AG04450 (cell line): ENCODE data around the gene SAA1. TPM values are rescaled to one million over a fixed set of nuclear protein-coding genes. Genes with fewer than 3 reads are reported as not detected.

Experiments
- CTCF ChIA-PET: fragments of 300-600, 350-600 bp; formaldehyde crosslinking; extraction: SDS; loops from one replicate; lab custom pipeline; 2022; ENCODE audit warnings: antibody characterized with exemption, inconsistent platforms; lab: Charles Lee
- POLR2A ChIA-PET: fragments of 350-600 bp; formaldehyde crosslinking; extraction: SDS; loops from one replicate; lab custom pipeline; 2021; ENCODE audit warnings: antibody characterized with exemption, inconsistent platforms; lab: Yijun Ruan, JAX
- DNase-seq: peaks from one replicate; pipeline ENCODE4 v3.0.0-alpha.2; 2011; ENCODE audit warnings: low read depth, low spot score
- H3K27ac ChIP-seq: one replicate; pipeline ENCODE4 v1.5.1; 2012; ENCODE audit warnings: low read depth, low read length, control low read depth
- H3K27me3 ChIP-seq: one replicate; pipeline ENCODE4 v1.6.0; 2012; ENCODE audit warnings: low read length; ENCODE audit not compliant: control insufficient read depth, insufficient read depth
- H3K4me3 ChIP-seq: 2 replicates; pipeline ENCODE4 v1.5.1; 2011; ENCODE audit warnings: mild to moderate bottlenecking, low read depth, low read length, control low read depth
- H3K9me3 ChIP-seq: 2 replicates; pipeline ENCODE4 v1.5.1; 2012; ENCODE audit warnings: low read length; ENCODE audit not compliant: control insufficient read depth, insufficient read depth
- polyA plus RNA-seq: library from polyadenylated mRNA; depleted of rRNA; stranded (reverse); fragments of >200 nt; gene quantifications from 2 replicates; pipeline ENCODE4 v1.2.3, GENCODE V29; 2011
- TF ChIP-seq, protein P1 (sequence below): IDR thresholded peaks from 2 replicates; pipeline ENCODE4 v1.5.1; 2011; ENCODE audit warnings: low read depth, low read length, control low read depth, inconsistent platforms

SAA1 gene
- polyA plus RNA-seq, 1 experiment = not detected

DNA sequence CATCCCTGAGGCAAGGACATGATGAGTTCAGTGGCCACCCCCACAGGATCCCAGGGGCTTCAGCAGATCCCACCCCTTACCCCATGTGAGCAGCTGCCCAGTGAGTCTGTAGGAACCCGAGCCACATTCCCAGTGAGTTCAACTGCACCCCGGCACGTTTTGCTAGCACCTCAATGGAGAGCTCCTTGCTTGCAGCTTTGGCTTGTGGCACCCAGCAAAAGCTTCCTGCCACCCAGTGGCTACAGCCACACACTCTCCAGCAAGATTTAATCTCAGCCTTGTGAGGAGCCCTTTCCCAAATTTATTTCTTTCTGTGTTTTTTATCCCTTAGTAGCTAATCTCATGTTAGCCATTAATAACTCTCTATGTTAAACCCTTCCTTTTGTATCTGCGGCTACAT is 4.0 kb downstream of the SAA1 start:
- no peak for DNase-seq
- Histone ChIP-seq H3K9me3 (no peaks in the 10 kb centered on the region), H3K27ac (no peak overlapping the region), H3K4me3 (no peak overlapping the region), H3K27me3 (peaks cover 4% of the 10 kb centered on the region)
- TF ChIP-seq, protein P1, sequence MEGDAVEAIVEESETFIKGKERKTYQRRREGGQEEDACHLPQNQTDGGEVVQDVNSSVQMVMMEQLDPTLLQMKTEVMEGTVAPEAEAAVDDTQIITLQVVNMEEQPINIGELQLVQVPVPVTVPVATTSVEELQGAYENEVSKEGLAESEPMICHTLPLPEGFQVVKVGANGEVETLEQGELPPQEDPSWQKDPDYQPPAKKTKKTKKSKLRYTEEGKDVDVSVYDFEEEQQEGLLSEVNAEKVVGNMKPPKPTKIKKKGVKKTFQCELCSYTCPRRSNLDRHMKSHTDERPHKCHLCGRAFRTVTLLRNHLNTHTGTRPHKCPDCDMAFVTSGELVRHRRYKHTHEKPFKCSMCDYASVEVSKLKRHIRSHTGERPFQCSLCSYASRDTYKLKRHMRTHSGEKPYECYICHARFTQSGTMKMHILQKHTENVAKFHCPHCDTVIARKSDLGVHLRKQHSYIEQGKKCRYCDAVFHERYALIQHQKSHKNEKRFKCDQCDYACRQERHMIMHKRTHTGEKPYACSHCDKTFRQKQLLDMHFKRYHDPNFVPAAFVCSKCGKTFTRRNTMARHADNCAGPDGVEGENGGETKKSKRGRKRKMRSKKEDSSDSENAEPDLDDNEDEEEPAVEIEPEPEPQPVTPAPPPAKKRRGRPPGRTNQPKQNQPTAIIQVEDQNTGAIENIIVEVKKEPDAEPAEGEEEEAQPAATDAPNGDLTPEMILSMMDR = no peak
- ChIA-PET CTCF (no interaction called here), POLR2A (no interaction called here)

DNA sequence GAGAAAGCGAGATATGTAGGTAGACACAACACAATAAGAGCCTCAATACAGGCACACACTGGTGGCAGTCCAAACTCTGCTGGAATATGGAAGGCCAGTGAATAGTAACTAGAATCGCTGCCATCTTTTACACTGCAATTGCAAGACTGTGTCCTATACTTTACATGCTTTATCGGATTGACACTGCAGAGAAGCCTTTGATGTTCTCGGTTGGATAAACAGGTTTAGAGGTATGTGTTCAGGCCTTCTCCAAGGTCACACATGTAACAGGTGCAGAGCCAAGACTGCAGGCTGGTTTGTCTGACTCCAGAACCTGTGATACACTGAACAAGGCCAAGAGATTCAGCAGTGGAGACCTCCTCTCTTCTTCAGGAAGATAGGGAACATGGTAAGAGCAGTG is 5.1 kb downstream of the SAA1 start:
- CTCF ChIA-PET = no interaction called here
- POLR2A ChIA-PET = no interaction called here
- no peaks in the 10 kb centered on the region for H3K27me3 ChIP-seq
- no peak overlapping the region for H3K4me3 ChIP-seq
- peaks cover 3% of the 10 kb centered on the region; the same call in 1 of the 2 replicates for H3K9me3 ChIP-seq
- DNase-seq = no peak
- TF ChIP-seq, protein P1 = no peak
- H3K27ac ChIP-seq = no peak overlapping the region

DNA sequence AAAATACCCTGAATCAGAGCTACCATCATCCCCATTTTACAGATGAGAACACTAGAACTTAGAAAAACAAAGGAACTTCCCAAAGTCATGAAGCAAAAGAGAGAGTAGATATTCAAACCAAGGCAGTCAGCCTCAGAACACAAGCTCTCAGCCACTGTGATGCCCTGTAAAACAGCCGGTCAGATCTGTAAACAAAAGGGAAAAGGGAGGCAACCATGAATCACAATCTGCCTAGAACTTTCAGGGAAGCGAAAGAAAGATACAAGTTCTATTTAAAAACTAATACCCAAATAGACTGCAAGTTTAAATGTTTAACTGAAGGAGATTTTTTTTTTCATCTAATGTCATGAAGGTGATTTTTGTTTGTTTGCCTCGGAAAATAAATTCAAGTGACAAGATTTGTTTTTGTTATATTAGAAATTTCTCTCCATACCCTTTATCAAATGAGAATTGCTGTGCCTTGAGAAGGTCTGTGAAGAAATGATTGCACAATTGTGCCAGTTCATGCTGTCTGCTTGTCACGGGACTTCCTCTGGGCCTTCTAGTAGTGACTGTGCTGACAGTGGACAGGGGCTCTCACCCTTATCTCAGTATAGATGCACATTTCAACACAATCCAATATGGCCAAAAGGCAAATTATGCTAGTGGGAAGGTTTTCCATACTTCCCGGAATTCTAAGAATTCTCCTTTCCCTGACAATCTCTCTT is 11.7 kb downstream of the SAA1 start:
- ChIA-PET POLR2A (no interaction called here), CTCF (interaction anchor here (0.6 to 1.7 kb wide), 3 partner anchors 34 to 257 kb away, joined by 3 read pairs; no protein-coding TSS in a partner anchor)
- TF ChIP-seq, protein P1 = no peak

DNA sequence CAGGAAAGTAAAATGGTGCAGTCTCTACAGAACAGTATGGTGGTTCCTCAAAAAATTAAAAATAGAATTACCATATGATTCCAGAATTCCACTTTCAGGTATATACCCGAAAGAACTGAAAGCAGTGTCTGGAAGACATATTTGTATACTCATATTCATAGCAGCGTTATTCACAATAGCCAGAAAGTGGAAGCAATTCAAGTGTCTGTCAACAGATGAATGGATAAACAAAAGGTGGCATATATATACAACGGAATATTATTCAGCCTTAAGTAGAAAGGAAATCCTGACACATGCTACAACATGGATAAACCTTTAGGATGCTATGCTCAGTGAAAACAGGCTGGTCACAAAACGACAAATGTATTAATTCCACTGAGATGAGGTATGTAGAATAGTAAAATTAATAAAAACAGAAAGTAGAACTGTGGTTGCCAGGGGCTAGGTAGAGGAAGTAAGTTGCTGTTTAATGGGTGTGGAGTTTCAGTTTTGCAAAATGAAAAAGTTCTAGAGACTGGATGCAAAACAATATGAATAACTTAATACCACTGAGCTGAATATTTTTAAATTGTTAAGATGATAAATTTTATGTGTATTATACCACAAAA is 14.5 kb downstream of the SAA1 start:
- Histone ChIP-seq H3K4me3 (no peak overlapping the region), H3K9me3 (peaks cover 5% of the 10 kb centered on the region; the same call in 1 of the 2 replicates), H3K27me3 (no peaks in the 10 kb centered on the region), H3K27ac (no peak overlapping the region)
- ChIA-PET POLR2A (no interaction called here), CTCF (interaction anchor here (0.6 to 0.8 kb wide), 4 partner anchors 21 to 872 kb away, joined by 3 to 4 read pairs (median 3); no protein-coding TSS in a partner anchor)
- TF ChIP-seq, protein P1 = no peak
- no peak for DNase-seq

More for the DNA sequence above, 11.7 kb downstream of the SAA1 start:
- no peak overlapping the region for H3K4me3 ChIP-seq
- no peak overlapping the region for H3K27ac ChIP-seq
- no peaks in the 10 kb centered on the region for H3K27me3 ChIP-seq
- no peak for DNase-seq
- H3K9me3 ChIP-seq = peaks cover 5% of the 10 kb centered on the region; the same call in 1 of the 2 replicates

DNA sequence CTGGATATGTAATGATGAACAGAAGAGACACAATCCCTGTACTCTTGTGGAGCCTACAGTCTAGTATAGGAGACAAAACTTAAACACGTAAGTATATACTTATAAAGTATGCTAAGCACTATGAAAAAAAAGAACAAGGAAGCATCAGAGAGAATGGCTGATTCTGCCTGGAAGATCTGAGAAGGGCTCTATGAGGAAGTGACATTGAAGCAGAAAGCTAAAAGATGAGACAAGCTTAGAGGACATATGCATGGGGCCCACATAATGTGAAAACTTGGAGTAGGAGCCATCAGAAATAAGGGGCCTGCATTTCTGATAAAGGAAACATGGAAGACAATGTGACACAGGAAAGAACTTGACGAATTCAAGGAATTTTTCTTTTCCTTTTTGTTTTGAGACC is 16.6 kb downstream of the SAA1 start:
- DNase-seq = no peak
- TF ChIP-seq, protein P1 = no peak
- ChIA-PET CTCF (no interaction called here), POLR2A (no interaction called here)
- no peaks in the 10 kb centered on the region for H3K9me3 ChIP-seq
- no peak overlapping the region for H3K4me3 ChIP-seq
- H3K27ac ChIP-seq = no peak overlapping the region
- H3K27me3 ChIP-seq = no peaks in the 10 kb centered on the region
